ENCODE results near the gene DSG2.

DSG2 gene

DNA sequence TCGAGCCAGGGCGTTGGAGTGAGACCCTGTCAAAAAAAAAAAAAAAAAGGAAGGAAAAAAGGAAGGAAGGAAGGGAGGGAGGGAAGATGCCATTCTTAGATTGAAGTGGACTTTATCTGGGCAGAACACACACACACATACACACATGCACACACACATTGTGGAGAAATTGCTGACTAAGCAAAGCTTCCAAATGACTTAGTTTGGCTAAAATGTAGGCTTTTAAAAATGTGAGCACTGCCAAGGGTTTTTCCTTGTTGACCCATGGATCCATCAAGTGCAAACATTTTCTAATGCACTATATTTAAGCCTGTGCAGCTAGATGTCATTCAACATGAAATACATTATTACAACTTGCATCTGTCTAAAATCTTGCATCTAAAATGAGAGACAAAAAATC, 93.1 kb downstream of the DSG2 start:
- no peak overlapping the region for H3K27ac ChIP-seq
- H4K20me1 ChIP-seq = no peaks in the 10 kb centered on the region
- no peaks in the 10 kb centered on the region for H3K36me3 ChIP-seq
- H3K9me3 ChIP-seq (replicated peaks in 1 of 11) = no peaks in the 10 kb centered on the region
- no peak for TF ChIP-seq Cebpa-rat (IDR thresholded peaks at IDR 0.05)
- no peaks in the 10 kb centered on the region for H3K4me1 ChIP-seq
- no peaks in the 10 kb centered on the region for H3K27me3 ChIP-seq
- no peak overlapping the region for H3K4me3 ChIP-seq
- no peak overlapping the region for H3K9ac ChIP-seq
- no peak overlapping the region for H3K4me2 ChIP-seq

DNA sequence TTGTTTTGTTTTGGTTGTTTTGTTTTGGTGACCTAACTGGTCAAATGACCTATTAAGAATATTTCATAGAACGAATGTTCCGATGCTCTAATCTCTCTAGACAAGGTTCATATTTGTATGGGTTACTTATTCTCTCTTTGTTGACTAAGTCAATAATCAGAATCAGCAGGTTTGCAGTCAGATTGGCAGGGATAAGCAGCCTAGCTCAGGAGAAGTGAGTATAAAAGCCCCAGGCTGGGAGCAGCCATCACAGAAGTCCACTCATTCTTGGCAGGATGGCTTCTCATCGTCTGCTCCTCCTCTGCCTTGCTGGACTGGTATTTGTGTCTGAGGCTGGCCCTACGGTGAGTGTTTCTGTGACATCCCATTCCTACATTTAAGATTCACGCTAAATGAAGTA, 93.7 kb downstream of the DSG2 start, which contains the start of gene TTR:
Gene TTR, plus strand, starts transcription at position 250 of the 400 bp plus-strand sequence. Its CDS starts 26 bp downstream, at position 276.
- Histone ChIP-seq H3K9ac (no peak within 1 kb of the TSS), H3K4me3 (no peak within 1 kb of the TSS)
- no peak for TF ChIP-seq Cebpa-rat (IDR thresholded peaks at IDR 0.05)

DNA sequence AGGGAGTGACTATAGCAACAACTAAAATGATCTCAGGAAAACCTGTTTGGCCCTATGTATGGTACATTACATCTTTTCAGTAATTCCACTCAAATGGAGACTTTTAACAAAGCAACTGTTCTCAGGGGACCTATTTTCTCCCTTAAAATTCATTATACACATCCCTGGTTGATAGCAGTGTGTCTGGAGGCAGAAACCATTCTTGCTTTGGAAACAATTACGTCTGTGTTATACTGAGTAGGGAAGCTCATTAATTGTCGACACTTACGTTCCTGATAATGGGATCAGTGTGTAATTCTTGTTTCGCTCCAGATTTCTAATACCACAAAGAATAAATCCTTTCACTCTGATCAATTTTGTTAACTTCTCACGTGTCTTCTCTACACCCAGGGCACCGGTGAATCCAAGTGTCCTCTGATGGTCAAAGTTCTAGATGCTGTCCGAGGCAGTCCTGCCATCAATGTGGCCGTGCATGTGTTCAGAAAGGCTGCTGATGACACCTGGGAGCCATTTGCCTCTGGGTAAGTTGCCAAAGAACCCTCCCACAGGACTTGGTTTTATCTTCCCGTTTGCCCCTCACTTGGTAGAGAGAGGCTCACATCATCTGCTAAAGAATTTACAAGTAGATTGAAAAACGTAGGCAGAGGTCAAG, 94.7 kb downstream of the DSG2 start:
- no peak for TF ChIP-seq Cebpa-rat (IDR thresholded peaks at IDR 0.05)
- no peaks in the 10 kb centered on the region for H3K4me1 ChIP-seq
- no peaks in the 10 kb centered on the region for H3K36me3 ChIP-seq
- no peaks in the 10 kb centered on the region for H3K9me3 ChIP-seq (replicated peaks in 1 of 11)
- H3K27me3 ChIP-seq = no peaks in the 10 kb centered on the region
- H3K9ac ChIP-seq = no peak overlapping the region
- no peak overlapping the region for H3K4me3 ChIP-seq
- H4K20me1 ChIP-seq = no peaks in the 10 kb centered on the region
- H3K27ac ChIP-seq = no peak overlapping the region
- H3K4me2 ChIP-seq = no peak overlapping the region

More for the DNA sequence above, 93.7 kb downstream of the DSG2 start, which contains the start of gene TTR:
- H3K36me3 ChIP-seq = no peaks in the 10 kb centered on the region
- H4K20me1 ChIP-seq = no peaks in the 10 kb centered on the region
- no peaks in the 10 kb centered on the region for H3K4me1 ChIP-seq
- H3K27ac ChIP-seq = no peak within 1 kb of the TSS
- H3K9me3 ChIP-seq (replicated peaks in 1 of 11) = no peaks in the 10 kb centered on the region
- no peak within 1 kb of the TSS for H3K4me2 ChIP-seq
- no peaks in the 10 kb centered on the region for H3K27me3 ChIP-seq

DNA sequence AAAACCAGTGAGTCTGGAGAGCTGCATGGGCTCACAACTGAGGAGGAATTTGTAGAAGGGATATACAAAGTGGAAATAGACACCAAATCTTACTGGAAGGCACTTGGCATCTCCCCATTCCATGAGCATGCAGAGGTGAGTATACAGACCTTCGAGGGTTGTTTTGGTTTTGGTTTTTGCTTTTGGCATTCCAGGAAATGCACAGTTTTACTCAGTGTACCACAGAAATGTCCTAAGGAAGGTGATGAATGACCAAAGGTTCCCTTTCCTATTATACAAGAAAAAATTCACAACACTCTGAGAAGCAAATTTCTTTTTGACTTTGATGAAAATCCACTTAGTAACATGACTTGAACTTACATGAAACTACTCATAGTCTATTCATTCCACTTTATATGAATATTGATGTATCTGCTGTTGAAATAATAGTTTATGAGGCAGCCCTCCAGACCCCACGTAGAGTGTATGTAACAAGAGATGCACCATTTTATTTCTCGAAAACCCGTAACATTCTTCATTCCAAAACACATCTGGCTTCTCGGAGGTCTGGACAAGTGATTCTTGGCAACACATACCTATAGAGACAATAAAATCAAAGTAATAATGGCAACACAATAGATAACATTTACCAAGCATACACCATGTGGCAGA, 97.3 kb downstream of the DSG2 start:
- Histone ChIP-seq H3K27ac (no peak overlapping the region), H3K9ac (no peak overlapping the region), H3K27me3 (no peaks in the 10 kb centered on the region), H4K20me1 (no peaks in the 10 kb centered on the region), H3K4me2 (no peak overlapping the region), H3K4me3 (no peak overlapping the region), H3K36me3 (no peaks in the 10 kb centered on the region), H3K4me1 (no peaks in the 10 kb centered on the region), H3K9me3 (replicated peaks in 1 of 11) (no peaks in the 10 kb centered on the region)
- no peak for TF ChIP-seq Cebpa-rat (IDR thresholded peaks at IDR 0.05)

DNA sequence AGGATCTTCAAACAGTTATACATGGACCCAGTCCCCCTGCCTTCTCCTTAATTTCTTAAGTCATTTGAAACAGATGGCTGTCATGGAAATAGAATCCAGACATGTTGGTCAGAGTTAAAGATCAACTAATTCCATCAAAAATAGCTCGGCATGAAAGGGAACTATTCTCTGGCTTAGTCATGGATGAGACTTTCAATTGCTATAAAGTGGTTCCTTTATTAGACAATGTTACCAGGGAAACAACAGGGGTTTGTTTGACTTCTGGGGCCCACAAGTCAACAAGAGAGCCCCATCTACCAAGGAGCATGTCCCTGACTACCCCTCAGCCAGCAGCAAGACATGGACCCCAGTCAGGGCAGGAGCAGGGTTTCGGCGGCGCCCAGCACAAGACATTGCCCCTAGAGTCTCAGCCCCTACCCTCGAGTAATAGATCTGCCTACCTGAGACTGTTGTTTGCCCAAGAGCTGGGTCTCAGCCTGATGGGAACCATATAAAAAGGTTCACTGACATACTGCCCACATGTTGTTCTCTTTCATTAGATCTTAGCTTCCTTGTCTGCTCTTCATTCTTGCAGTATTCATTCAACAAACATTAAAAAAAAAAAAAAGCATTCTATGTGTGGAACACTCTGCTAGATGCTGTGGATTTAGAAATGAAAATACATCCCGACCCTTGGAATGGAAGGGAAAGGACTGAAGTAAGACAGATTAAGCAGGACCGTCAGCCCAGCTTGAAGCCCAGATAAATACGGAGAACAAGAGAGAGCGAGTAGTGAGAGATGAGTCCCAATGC, 98.3 kb downstream of the DSG2 start:
- Histone ChIP-seq H3K9ac (no peak overlapping the region), H3K27ac (no peak overlapping the region), H3K4me3 (no peak overlapping the region), H3K9me3 (replicated peaks in 1 of 11) (no peaks in the 10 kb centered on the region), H4K20me1 (no peaks in the 10 kb centered on the region), H3K36me3 (no peaks in the 10 kb centered on the region), H3K4me2 (no peak overlapping the region), H3K4me1 (no peaks in the 10 kb centered on the region), H3K27me3 (no peaks in the 10 kb centered on the region)
- TF ChIP-seq Cebpa-rat (IDR thresholded peaks at IDR 0.05) = no peak

DNA sequence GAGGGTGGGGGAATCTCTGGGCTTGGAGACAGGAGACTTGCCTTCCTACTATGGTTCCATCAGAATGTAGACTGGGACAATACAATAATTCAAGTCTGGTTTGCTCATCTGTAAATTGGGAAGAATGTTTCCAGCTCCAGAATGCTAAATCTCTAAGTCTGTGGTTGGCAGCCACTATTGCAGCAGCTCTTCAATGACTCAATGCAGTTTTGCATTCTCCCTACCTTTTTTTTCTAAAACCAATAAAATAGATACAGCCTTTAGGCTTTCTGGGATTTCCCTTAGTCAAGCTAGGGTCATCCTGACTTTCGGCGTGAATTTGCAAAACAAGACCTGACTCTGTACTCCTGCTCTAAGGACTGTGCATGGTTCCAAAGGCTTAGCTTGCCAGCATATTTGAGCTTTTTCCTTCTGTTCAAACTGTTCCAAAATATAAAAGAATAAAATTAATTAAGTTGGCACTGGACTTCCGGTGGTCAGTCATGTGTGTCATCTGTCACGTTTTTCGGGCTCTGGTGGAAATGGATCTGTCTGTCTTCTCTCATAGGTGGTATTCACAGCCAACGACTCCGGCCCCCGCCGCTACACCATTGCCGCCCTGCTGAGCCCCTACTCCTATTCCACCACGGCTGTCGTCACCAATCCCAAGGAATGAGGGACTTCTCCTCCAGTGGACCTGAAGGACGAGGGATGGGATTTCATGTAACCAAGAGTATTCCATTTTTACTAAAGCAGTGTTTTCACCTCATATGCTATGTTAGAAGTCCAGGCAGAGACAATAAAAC, 100.2 kb downstream of the DSG2 start:
- Histone ChIP-seq H3K27ac (no peak overlapping the region), H4K20me1 (no peaks in the 10 kb centered on the region), H3K4me2 (no peak overlapping the region), H3K9me3 (replicated peaks in 1 of 11) (no peaks in the 10 kb centered on the region), H3K36me3 (no peaks in the 10 kb centered on the region), H3K9ac (no peak overlapping the region), H3K27me3 (no peaks in the 10 kb centered on the region), H3K4me1 (no peaks in the 10 kb centered on the region), H3K4me3 (no peak overlapping the region)
- no peak for TF ChIP-seq Cebpa-rat (IDR thresholded peaks at IDR 0.05)

Measured in BLaER1 treated with 17β-estradiol and CSF1 and Interleukin-3, amounts not matched to agents 10 nM and 100 nM (cell line).